WI38 (cell line): ENCODE results near the gene PPM1N.
A peak's percentile ranks its signal among the peaks of the same experiment; 100 is the strongest.

Experiments
- H3K4me3 ChIP-seq: 2 replicates; pipeline ENCODE4 v1.5.1; 2011; ENCODE audit warnings: low read depth, mild to moderate bottlenecking, control low read depth, low read length
- TF ChIP-seq, protein P1 (sequence below): IDR thresholded peaks from 2 replicates; pipeline ENCODE4 v1.5.1; 2012; ENCODE audit warnings: low read depth, mild to moderate bottlenecking, control low read depth, low read length

Gene PPM1N

GRCh38 chr19:45494261-45494916 lies 3.9 kb upstream of the PPM1N start:
- TF ChIP-seq, protein P1, sequence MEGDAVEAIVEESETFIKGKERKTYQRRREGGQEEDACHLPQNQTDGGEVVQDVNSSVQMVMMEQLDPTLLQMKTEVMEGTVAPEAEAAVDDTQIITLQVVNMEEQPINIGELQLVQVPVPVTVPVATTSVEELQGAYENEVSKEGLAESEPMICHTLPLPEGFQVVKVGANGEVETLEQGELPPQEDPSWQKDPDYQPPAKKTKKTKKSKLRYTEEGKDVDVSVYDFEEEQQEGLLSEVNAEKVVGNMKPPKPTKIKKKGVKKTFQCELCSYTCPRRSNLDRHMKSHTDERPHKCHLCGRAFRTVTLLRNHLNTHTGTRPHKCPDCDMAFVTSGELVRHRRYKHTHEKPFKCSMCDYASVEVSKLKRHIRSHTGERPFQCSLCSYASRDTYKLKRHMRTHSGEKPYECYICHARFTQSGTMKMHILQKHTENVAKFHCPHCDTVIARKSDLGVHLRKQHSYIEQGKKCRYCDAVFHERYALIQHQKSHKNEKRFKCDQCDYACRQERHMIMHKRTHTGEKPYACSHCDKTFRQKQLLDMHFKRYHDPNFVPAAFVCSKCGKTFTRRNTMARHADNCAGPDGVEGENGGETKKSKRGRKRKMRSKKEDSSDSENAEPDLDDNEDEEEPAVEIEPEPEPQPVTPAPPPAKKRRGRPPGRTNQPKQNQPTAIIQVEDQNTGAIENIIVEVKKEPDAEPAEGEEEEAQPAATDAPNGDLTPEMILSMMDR = no peak
- H3K4me3 ChIP-seq = no peak overlapping the region

DNA sequence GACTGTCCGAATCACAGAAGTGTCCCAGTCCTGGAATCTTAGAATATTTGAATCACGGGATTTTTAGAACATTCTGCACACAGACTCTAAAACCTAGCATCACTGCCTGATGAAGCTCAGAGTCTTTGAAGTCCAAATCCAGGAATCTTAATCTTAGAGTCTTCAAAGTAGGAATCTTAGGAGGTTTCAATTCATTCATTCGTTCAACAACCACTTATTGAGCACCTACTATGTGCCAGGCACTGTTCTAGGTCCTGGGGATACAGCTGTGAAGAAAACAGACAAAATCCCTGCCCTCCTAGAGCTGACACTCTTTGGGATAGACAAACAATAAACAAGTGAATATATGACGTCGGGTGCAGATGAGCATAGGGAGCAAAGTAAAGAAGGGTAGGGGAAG lies 3.1 kb upstream of the PPM1N start:
- H3K4me3 ChIP-seq = no peak overlapping the region
- TF ChIP-seq, protein P1 = no peak

GRCh38 chr19:45496349-45496953 lies 1.8 kb upstream of the PPM1N start:
- TF ChIP-seq, protein P1 = no peak
- peak overlapping the region; percentile 74 for H3K4me3 ChIP-seq

- TF ChIP-seq, protein P1 = no peak
- H3K4me3 ChIP-seq = no peak overlapping the region
Measured at GRCh38 chr19:45497791-45498190, 452 bp upstream of the PPM1N start.

- no peak overlapping the region for H3K4me3 ChIP-seq
- TF ChIP-seq, protein P1 = no peak
Measured at GRCh38 chr19:45499196-45500180, 1.2 kb downstream of the PPM1N start.

DNA sequence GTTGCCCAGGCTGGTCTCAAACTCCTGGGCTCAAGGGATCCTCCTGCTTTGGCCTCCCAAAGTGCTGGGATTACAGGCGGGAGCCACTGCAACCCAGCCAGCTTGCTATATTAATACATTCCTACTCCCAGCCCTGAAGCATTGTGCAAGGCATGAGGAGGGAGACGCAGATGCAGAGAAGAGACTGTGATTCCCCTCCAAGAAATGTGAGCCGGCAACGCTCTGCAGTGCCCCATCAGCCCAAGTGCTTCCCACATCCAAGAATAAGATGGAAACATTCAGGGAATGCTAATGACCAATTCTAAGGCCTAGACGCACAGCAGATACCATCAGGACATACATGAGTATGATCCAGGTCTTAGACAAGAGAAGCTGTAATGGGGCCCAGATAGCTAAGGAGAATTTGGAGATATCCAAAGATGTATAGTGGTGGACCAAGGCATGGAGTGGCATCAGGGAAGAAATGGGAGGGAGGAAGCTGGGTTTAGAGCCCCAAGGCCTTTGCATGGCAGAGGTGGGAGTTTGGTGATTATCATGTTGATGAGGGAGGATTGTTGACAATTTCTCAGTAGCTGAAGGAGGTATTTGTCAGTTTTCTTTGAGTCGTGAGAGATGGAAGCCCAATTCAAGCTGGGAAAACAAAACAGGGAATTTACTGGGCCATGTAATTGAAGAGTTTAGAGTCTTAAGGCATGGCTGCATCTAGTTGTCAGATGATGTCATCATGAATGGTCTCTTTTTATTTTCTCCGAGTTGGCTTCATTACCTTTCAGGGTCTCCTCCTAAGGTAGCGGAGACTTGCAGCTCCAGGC lies 2.9 kb downstream of the PPM1N start:
- TF ChIP-seq, protein P1 = no peak
- H3K4me3 ChIP-seq = no peak overlapping the region
